ENCODE results near the gene CDCA7L. TPM values are rescaled to one million over a fixed set of nuclear protein-coding genes. Genes with fewer than 3 reads are reported as not detected.

The CDCA7L gene
- total and polyA plus RNA-seq, 4 donors: 2.2 to 22.6 (median 5.4) TPM

- no peaks in the 10 kb centered on the region for H3K27me3 ChIP-seq (ENCODE audit: control insufficient read depth in 4 of 4, insufficient read depth in 4 of 4, low read length in 3 of 4)
- TF ChIP-seq JUND (IDR thresholded peaks at IDR 0.05): no peak
- no peak for TF ChIP-seq RXRA (IDR thresholded peaks at IDR 0.05)
- TF ChIP-seq, protein P1, sequence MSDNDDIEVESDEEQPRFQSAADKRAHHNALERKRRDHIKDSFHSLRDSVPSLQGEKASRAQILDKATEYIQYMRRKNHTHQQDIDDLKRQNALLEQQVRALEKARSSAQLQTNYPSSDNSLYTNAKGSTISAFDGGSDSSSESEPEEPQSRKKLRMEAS (IDR thresholded peaks at IDR 0.05): no peak
- TF ChIP-seq RAD21 (IDR thresholded peaks at IDR 0.05): no peak
- TF ChIP-seq SP1 (IDR thresholded peaks at IDR 0.05): no peak
- no peak for TF ChIP-seq FOXA2 (IDR thresholded peaks at IDR 0.05)
- TF ChIP-seq TAF1 (conservative IDR thresholded peaks at IDR 0.05): no peak
- no peak for TF ChIP-seq ATF3 (IDR thresholded peaks at IDR 0.05)
- no peak for TF ChIP-seq FOXA1 (IDR thresholded peaks at IDR 0.05)
- TF ChIP-seq HNF4G (IDR thresholded peaks at IDR 0.05): no peak
- no peak for TF ChIP-seq GABPA (IDR thresholded peaks at IDR 0.05 in 1 of 2, conservative IDR thresholded peaks at IDR 0.05 in 1 of 2)
- WGBS: 94% methylated on average over 7 of the region's 7 CpGs
- H3K4me3 ChIP-seq (ENCODE audit: low read depth in 1 of 3, low read length in 3 of 3): no peak overlapping the region
- no peaks in the 10 kb centered on the region for H3K9me3 ChIP-seq (ENCODE audit: control insufficient read depth in 4 of 4, low read length in 3 of 4)
- H3K36me3 ChIP-seq (ENCODE audit: control insufficient read depth in 4 of 4, insufficient read depth in 3 of 4, low read depth in 1 of 4, low read length in 3 of 4): peaks cover 0 to 17% (median 9%) of the 10 kb centered on the region in 4 donors
- H3K9ac ChIP-seq (ENCODE audit: low read depth in 1 of 2, low read length in 2 of 2): no peak overlapping the region
- no peak overlapping the region for H3K27ac ChIP-seq (ENCODE audit: low read depth in 1 of 2, low read length in 2 of 2)
- H3K4me1 ChIP-seq (ENCODE audit: control insufficient read depth in 4 of 4, insufficient read depth in 4 of 4, low read length in 3 of 4): no peaks in the 10 kb centered on the region
- DNase-seq (ENCODE audit: low spot score): no peak
These were observed 33.4 kb downstream of the CDCA7L start for GRCh38 chr7:21912305-21912704.

GRCh38 chr7:21911341-21911875 lies 34.3 kb downstream of the CDCA7L start:
- Histone ChIP-seq H3K9me3 (ENCODE audit: control insufficient read depth in 4 of 4, low read length in 3 of 4) (no peaks in the 10 kb centered on the region), H3K9ac (ENCODE audit: low read depth in 1 of 2, low read length in 2 of 2) (no peak overlapping the region), H3K36me3 (ENCODE audit: control insufficient read depth in 4 of 4, insufficient read depth in 3 of 4, low read depth in 1 of 4, low read length in 3 of 4) (peaks cover 0 to 17% (median 9%) of the 10 kb centered on the region in 4 donors), H3K27me3 (ENCODE audit: control insufficient read depth in 4 of 4, insufficient read depth in 4 of 4, low read length in 3 of 4) (no peaks in the 10 kb centered on the region), H3K4me1 (ENCODE audit: control insufficient read depth in 4 of 4, insufficient read depth in 4 of 4, low read length in 3 of 4) (no peaks in the 10 kb centered on the region), H3K4me3 (ENCODE audit: low read depth in 1 of 3, low read length in 3 of 3) (no peak overlapping the region), H3K27ac (ENCODE audit: low read depth in 1 of 2, low read length in 2 of 2) (no peak overlapping the region)
- DNase-seq (ENCODE audit: low spot score): no peak
- TF ChIP-seq SP1 (IDR thresholded peaks at IDR 0.05): no peak
- no peak for TF ChIP-seq NR2F2 (IDR thresholded peaks at IDR 0.05)
- TF ChIP-seq REST (IDR thresholded peaks at IDR 0.05): no peak
- TF ChIP-seq RXRA (IDR thresholded peaks at IDR 0.05): no peak
- TF ChIP-seq HNF4G (IDR thresholded peaks at IDR 0.05): no peak
- TF ChIP-seq, protein P2, sequence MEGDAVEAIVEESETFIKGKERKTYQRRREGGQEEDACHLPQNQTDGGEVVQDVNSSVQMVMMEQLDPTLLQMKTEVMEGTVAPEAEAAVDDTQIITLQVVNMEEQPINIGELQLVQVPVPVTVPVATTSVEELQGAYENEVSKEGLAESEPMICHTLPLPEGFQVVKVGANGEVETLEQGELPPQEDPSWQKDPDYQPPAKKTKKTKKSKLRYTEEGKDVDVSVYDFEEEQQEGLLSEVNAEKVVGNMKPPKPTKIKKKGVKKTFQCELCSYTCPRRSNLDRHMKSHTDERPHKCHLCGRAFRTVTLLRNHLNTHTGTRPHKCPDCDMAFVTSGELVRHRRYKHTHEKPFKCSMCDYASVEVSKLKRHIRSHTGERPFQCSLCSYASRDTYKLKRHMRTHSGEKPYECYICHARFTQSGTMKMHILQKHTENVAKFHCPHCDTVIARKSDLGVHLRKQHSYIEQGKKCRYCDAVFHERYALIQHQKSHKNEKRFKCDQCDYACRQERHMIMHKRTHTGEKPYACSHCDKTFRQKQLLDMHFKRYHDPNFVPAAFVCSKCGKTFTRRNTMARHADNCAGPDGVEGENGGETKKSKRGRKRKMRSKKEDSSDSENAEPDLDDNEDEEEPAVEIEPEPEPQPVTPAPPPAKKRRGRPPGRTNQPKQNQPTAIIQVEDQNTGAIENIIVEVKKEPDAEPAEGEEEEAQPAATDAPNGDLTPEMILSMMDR (IDR thresholded peaks at IDR 0.05; ENCODE audit: low read depth, low read length, missing input control): no peak
- no peak for TF ChIP-seq FOXA1 (IDR thresholded peaks at IDR 0.05)
- no peak for TF ChIP-seq YY1 (IDR thresholded peaks at IDR 0.05)
- TF ChIP-seq EGR1 (IDR thresholded peaks at IDR 0.05; ENCODE audit: low read depth in 2 of 2): no peak
- TF ChIP-seq FOXA2 (IDR thresholded peaks at IDR 0.05): no peak
- no peak for TF ChIP-seq ATF3 (IDR thresholded peaks at IDR 0.05)
- no peak for TF ChIP-seq HNF4A (conservative IDR thresholded peaks at IDR 0.05)
- TF ChIP-seq GABPA (IDR thresholded peaks at IDR 0.05 in 1 of 2, conservative IDR thresholded peaks at IDR 0.05 in 1 of 2): no peak
- TF ChIP-seq, protein P1 (IDR thresholded peaks at IDR 0.05): no peak
- TF ChIP-seq TAF1 (conservative IDR thresholded peaks at IDR 0.05): no peak
- TF ChIP-seq RAD21 (IDR thresholded peaks at IDR 0.05): no peak
- 91% methylated on average over 8 of the region's 8 CpGs for WGBS

Data from liver (tissue), 9 donors.